HepG2 (cell line): ENCODE measurements around the gene CLIC4. TPM values are rescaled to one million over a fixed set of nuclear protein-coding genes. Genes with fewer than 3 reads are reported as not detected.

Source experiments
- GFI1 ChIP-seq: sonication (generic); formaldehyde crosslinking; IDR thresholded peaks from 2 replicates; pipeline ENCODE4 v1.5.0; 2020; ENCODE audit warnings: missing genetic modification reagents, mild to moderate bottlenecking, borderline replicate concordance
- KLF16 ChIP-seq, 2 experiments: sonication (generic) in 1 of 2; formaldehyde crosslinking in 1 of 2; IDR thresholded peaks; 2 replicates each; pipeline versions ENCODE4 v1.6.1 to v1.8.0; 2016 to 2023; ENCODE audit warnings: missing genetic modification reagents in 2 of 2, missing compliant biosample characterization in 1 of 2
- SOX13 ChIP-seq, 3 experiments: fragments of 450-650 bp in 1 of 3; sonication (generic) in 1 of 3; formaldehyde crosslinking in 1 of 3; IDR thresholded peaks in 2 of 3; conservative IDR thresholded peaks in 1 of 3; 2 replicates each; pipeline versions ENCODE4 v1.5.0 to v1.6.1; 2016 to 2020; ENCODE audit warnings: antibody characterized with exemption in 1 of 3, mild to moderate bottlenecking in 1 of 3, missing compliant biosample characterization in 1 of 3, missing genetic modification reagents in 1 of 3, moderate library complexity in 1 of 3
- ZBTB39 ChIP-seq: sonication (generic); formaldehyde crosslinking; IDR thresholded peaks from 2 replicates; pipeline ENCODE4 v1.5.0; 2020; ENCODE audit warnings: missing genetic modification reagents
- ZMAT5 ChIP-seq: sonication (generic); formaldehyde crosslinking; IDR thresholded peaks from 2 replicates; pipeline ENCODE4 v1.5.0; 2020; ENCODE audit warnings: mild to moderate bottlenecking, low read depth, missing genetic modification reagents, borderline replicate concordance
- ZNF292 ChIP-seq: sonication (generic); formaldehyde crosslinking; IDR thresholded peaks from 2 replicates; pipeline ENCODE4 v1.8.1; 2022; ENCODE audit warnings: mild to moderate bottlenecking, low read depth, missing genetic modification reagents, borderline replicate concordance
- ZNF512 ChIP-seq: sonication (generic); formaldehyde crosslinking; IDR thresholded peaks from 2 replicates; pipeline ENCODE4 v1.4.0; 2020; ENCODE audit warnings: mild to moderate bottlenecking, missing genetic modification reagents
- ZNF512B ChIP-seq: sonication (generic); formaldehyde crosslinking; IDR thresholded peaks from 2 replicates; pipeline ENCODE4 v1.5.1; 2020; ENCODE audit warnings: missing genetic modification reagents, mild to moderate bottlenecking, borderline replicate concordance
- polyA plus RNA-seq, 8 experiments: library from polyadenylated mRNA; depleted of rRNA in 3 of 8; stranded (reverse) in 7 of 8; unstranded in 1 of 8; fragments of >200 nt; fragmentation: Illumina TruSeq in 4 of 8; extraction: Trizol in 4 of 8; gene quantifications; 2 replicates each; pipeline versions ENCODE4 v1.2.1 to v1.2.3, GENCODE V29; 2011 to 2016; ENCODE audit warnings: low read depth in 4 of 8, missing spikeins in 1 of 8, mixed read lengths in 1 of 8; ENCODE audit not compliant: insufficient read depth in 1 of 8
- total RNA-seq, 5 experiments: library from RNA; depleted of rRNA; stranded (reverse); fragments of >200 nt; fragmentation: Illumina TruSeq; extraction: Trizol; gene quantifications; 2 replicates each; pipeline ENCODE4 v1.2.3, GENCODE V29; 2016; ENCODE audit warnings: low read depth in 1 of 5

Gene CLIC4
- total and polyA plus RNA-seq, 2 of the 13 experiments (the other 11 are each of a cell fraction or from before 2014, with no cell fraction given), result 23.3 to 77.4 TPM

GRCh38 chr1:24890887-24891286 is 145.6 kb downstream of the CLIC4 start (continued):
- no peak for TF ChIP-seq ZNF512B (CRISPR knock-in tag)
- no peak for TF ChIP-seq SOX13 (IDR thresholded peaks at IDR 0.05)
- TF ChIP-seq SOX13 (CRISPR knock-in tag; conservative IDR thresholded peaks at IDR 0.05 in 1 of 2, IDR thresholded peaks at IDR 0.05 in 1 of 2), result no peak
- no peak for TF ChIP-seq ZMAT5 (CRISPR knock-in tag)
- no peak for TF ChIP-seq GFI1 (CRISPR knock-in tag)
- TF ChIP-seq ZNF512 (CRISPR knock-in tag), result no peak
- no peak for TF ChIP-seq ZNF292 (CRISPR knock-in tag)
- no peak for TF ChIP-seq KLF16 (CRISPR knock-in tag; IDR thresholded peaks at IDR 0.05)
- no peak for TF ChIP-seq ZBTB39 (CRISPR knock-in tag)
- TF ChIP-seq, all 625 proteins: peak for 0
